GM18520 (cell line): ENCODE measurements around the gene BAIAP2.
"Not testable (repeated sequence)": the region's sequence is repeated elsewhere in the genome, so short reads cannot be mapped to it uniquely, and the experiment has no call there.

Source experiments
- ATAC-seq: cut with Tn5 transposase; IDR thresholded peaks from one replicate; pipeline ENCODE4 v1.9.1; 2021; ENCODE audit not compliant: unreplicated experiment

The BAIAP2 gene

GRCh38 chr17:81000631-81001357, 34.2 kb upstream of the BAIAP2 start:
- no peak for ATAC-seq

- no peak for ATAC-seq
Measured at GRCh38 chr17:81002013-81002384, 33.0 kb upstream of the BAIAP2 start.

- no peak for ATAC-seq
Measured at GRCh38 chr17:81002409-81003361, 32.3 kb upstream of the BAIAP2 start.

- no peak for ATAC-seq
Measured at GRCh38 chr17:81003711-81004475, 31.1 kb upstream of the BAIAP2 start.

GRCh38 chr17:81006891-81007290, 28.1 kb upstream of the BAIAP2 start:
- ATAC-seq: no peak

GRCh38 chr17:81008140-81008539, 26.8 kb upstream of the BAIAP2 start:
- no peak for ATAC-seq

GRCh38 chr17:81009136-81009535, 25.8 kb upstream of the BAIAP2 start:
- ATAC-seq: no peak

- no peak for ATAC-seq
Measured at GRCh38 chr17:81010935-81011334, 24.0 kb upstream of the BAIAP2 start.

GRCh38 chr17:81011951-81012350, 23.0 kb upstream of the BAIAP2 start:
- ATAC-seq: no peak

GRCh38 chr17:81012574-81013447, 22.1 kb upstream of the BAIAP2 start:
- no peak for ATAC-seq

- no peak for ATAC-seq
Measured at GRCh38 chr17:81013642-81014041, 21.3 kb upstream of the BAIAP2 start.

GRCh38 chr17:81015136-81015535, 19.8 kb upstream of the BAIAP2 start:
- ATAC-seq: no peak

- no peak for ATAC-seq
Measured at GRCh38 chr17:81016575-81016974, 18.4 kb upstream of the BAIAP2 start.

GRCh38 chr17:81017330-81017729, 17.6 kb upstream of the BAIAP2 start:
- not testable (repeated sequence) for ATAC-seq

GRCh38 chr17:81018044-81018802, 16.7 kb upstream of the BAIAP2 start:
- no peak for ATAC-seq

GRCh38 chr17:81019563-81020442, 15.1 kb upstream of the BAIAP2 start:
- no peak for ATAC-seq

GRCh38 chr17:81020443-81020766, 14.5 kb upstream of the BAIAP2 start:
- no peak for ATAC-seq

GRCh38 chr17:81020767-81021497, 14.0 kb upstream of the BAIAP2 start:
- ATAC-seq: no peak
